Effector memory CD8-positive, alpha-beta T cell (primary cell): ENCODE data around the gene GFI1.

Source experiments
- ATAC-seq: fragments of 150-1000 bp; cut with Tn5 transposase; replicated peaks from 2 replicates; pipeline ENCODE4 v1.10.0; 2021; ENCODE audit warnings: mild to moderate bottlenecking, moderate library complexity
- DNase-seq, 3 experiments: peaks; one replicate each; pipeline ENCODE4 v3.0.0; 2021
- H3K27ac Mint-ChIP-seq, 2 donors: one replicate each; pipeline ENCODE4 v1.8.0; 2022; ENCODE audit warnings: mild to moderate bottlenecking in 2 of 2, mixed read lengths in 2 of 2, moderate library complexity in 2 of 2
- H3K27me3 Mint-ChIP-seq, 2 donors: one replicate each; pipeline ENCODE4 v1.8.0; 2022; ENCODE audit warnings: mixed read lengths in 2 of 2
- H3K36me3 Mint-ChIP-seq: one replicate; pipeline ENCODE4 v1.8.0; 2022; ENCODE audit warnings: mild to moderate bottlenecking, moderate library complexity, mixed read lengths; ENCODE audit not compliant: insufficient read depth
- H3K4me1 Mint-ChIP-seq, 2 donors: one replicate each; pipeline ENCODE4 v1.8.0; 2022; ENCODE audit warnings: low read depth in 2 of 2, mixed read lengths in 2 of 2
- H3K4me3 Mint-ChIP-seq, 2 donors: one replicate each; pipeline ENCODE4 v1.8.0; 2022; ENCODE audit warnings: mild to moderate bottlenecking in 2 of 2, mixed read lengths in 2 of 2, moderate library complexity in 2 of 2
- H3K9me3 Mint-ChIP-seq, 2 donors: one replicate each; pipeline ENCODE4 v1.8.0; 2022; ENCODE audit warnings: mixed read lengths in 2 of 2

GFI1 gene

DNA sequence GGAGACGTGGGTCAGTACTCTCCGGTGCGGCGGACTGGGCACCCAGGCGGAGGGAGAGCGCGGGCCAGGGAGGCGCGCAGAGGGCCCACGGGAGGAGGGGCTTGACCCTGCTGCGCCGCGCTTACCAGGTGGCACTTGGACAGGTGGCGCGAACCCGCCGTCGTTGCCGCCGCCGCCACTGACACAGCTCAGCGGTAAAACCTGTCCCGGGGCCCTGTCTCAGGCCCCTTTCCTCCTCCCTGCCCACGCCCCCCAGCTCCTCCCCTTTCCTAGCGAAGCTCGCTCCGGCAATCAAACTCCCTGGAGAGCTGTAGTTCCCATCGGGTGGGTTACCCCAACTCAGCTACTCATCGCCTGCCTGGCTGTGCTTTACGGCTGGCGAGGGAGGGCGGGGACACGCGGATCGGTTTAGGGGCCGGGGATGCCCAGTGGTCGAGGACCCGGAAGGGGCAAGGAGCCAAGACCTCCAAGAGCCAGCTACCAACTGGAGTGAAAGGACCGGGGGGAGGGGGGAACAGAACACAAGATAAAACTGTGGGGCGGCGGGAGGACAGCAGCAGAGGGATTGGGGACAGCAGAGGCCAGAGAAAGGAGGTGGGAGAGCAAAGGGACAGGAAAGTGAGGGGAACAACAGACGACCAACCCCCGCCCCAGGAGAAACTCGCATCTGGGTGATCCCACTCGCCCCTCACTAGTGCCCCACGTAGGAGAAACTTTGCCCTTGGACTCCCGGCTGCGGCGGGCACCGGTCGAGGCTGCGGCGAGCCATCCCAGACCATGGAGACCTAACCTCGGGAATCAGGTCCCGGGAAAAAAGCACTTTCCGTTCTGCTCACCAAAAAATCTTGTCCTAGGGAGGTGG lies 2.9 kb downstream of the GFI1 start:
- Mint-ChIP-seq H3K27ac (peak overlapping the region; percentile 95 to 96), H3K4me3 (peak overlapping the region; percentile 98), H3K27me3 (no peaks in the 10 kb centered on the region), H3K9me3 (no peaks in the 10 kb centered on the region), H3K36me3 (peaks cover 52% of the 10 kb centered on the region), H3K4me1 (peaks cover 37 to 43% of the 10 kb centered on the region in 2 donors)
- no peak for ATAC-seq
- peak in 2 of 3 experiments; percentile 21 for DNase-seq

GRCh38 chr1:92482665-92483609 lies 3.8 kb downstream of the GFI1 start:
- peak; percentile 11 for ATAC-seq
- H3K36me3 Mint-ChIP-seq = peaks cover 57% of the 10 kb centered on the region
- no peaks in the 10 kb centered on the region for H3K9me3 Mint-ChIP-seq
- peak overlapping the region; percentile 98 for H3K4me3 Mint-ChIP-seq
- H3K27me3 Mint-ChIP-seq = no peaks in the 10 kb centered on the region
- peak; percentile 27 to 38 (median 38) for DNase-seq
- peaks cover 45% of the 10 kb centered on the region in 2 donors for H3K4me1 Mint-ChIP-seq
- H3K27ac Mint-ChIP-seq = peak overlapping the region; percentile 95 to 96

DNA sequence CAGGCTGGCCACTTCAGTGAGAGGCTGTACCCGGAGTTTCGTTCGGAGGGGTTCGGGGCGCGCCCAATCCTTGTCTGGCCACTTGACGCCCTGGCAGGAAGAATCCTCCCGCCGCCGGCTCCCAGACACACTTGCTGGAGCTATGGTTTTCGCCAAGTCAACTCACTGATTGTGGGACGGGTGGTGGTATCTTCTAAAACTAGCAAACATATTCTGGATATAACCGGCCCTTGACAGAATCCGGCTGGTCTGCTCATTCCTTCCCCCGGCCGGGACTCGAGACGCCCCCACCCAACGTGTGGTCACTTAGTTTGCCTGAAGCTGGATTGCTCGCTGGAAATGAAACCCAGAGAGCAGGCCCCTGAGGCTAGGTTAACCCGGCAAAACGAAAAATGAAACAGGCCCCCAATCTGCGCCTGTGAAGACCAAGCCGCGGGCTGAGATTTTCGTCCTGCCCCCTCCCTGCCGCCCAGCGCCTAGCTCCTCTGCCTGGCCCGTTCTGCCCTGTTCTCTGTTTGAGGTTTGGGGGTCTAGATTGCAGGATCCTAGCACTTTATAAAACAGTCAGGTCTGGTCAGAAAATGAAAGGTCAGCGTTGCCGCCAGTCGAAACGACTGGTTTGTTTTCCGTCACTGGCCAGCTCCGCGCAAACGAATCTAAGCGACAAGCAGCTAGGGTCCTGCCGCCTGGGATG lies 4.6 kb downstream of the GFI1 start:
- no peaks in the 10 kb centered on the region for H3K27me3 Mint-ChIP-seq
- peak overlapping the region; percentile 98 for H3K4me3 Mint-ChIP-seq
- DNase-seq = no peak
- H3K36me3 Mint-ChIP-seq = peaks cover 60% of the 10 kb centered on the region
- H3K27ac Mint-ChIP-seq = peak overlapping the region; percentile 95 to 96
- no peak for ATAC-seq
- no peaks in the 10 kb centered on the region for H3K9me3 Mint-ChIP-seq
- peaks cover 45 to 47% of the 10 kb centered on the region in 2 donors for H3K4me1 Mint-ChIP-seq

- Mint-ChIP-seq H3K4me1 (peaks cover 47 to 52% of the 10 kb centered on the region in 2 donors), H3K4me3 (peak overlapping the region; percentile 98), H3K27me3 (no peaks in the 10 kb centered on the region), H3K36me3 (peaks cover 62% of the 10 kb centered on the region), H3K9me3 (no peaks in the 10 kb centered on the region), H3K27ac (peak overlapping the region in 1 of 2 donors; percentile 95)
- ATAC-seq (no peak), DNase-seq (no peak)
These were observed 5.2 kb downstream of the GFI1 start for GRCh38 chr1:92481599-92481925.

DNA sequence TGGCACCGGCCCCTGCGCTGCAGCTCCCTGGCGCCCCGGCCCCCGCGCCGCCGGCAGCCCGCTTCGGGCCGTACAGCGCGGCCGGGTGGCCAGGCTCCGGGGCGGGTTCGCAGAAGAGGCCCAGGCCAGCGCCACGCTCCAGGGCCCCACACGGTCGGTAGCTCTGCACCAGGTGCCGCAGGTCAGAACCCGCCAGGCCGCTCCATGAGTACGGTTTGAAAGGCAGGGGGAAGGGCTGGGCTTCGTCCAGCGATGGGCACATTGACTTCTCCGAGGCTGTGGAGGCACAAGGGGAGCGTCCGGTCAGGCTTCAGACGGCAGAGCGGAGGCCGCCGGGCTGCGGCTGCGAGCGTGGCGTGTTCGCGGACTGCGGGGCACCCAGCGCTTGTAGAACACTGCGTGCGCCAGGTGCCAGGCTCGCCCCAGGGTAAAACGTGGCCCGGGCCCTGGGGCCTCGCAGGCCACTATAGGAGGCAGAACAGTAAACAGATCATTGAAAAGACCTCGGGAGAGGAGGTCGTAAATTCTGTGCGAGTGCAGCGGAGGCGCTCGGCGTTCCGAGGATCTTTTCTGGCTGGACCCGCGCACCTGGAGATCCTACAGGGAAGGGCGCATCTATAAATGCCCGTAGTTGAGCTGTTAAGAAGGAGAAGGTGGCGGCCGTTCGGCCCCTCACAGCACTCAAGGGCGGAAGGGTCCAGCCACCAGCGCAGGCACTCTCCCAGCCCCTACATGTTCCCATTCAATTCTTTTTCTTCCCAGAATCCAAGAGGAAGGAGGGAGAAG lies 5.7 kb downstream of the GFI1 start:
- peak overlapping the region in 1 of 2 donors; percentile 95 for H3K27ac Mint-ChIP-seq
- H3K27me3 Mint-ChIP-seq = no peaks in the 10 kb centered on the region
- H3K4me1 Mint-ChIP-seq = peaks cover 52 to 57% of the 10 kb centered on the region in 2 donors

DNA sequence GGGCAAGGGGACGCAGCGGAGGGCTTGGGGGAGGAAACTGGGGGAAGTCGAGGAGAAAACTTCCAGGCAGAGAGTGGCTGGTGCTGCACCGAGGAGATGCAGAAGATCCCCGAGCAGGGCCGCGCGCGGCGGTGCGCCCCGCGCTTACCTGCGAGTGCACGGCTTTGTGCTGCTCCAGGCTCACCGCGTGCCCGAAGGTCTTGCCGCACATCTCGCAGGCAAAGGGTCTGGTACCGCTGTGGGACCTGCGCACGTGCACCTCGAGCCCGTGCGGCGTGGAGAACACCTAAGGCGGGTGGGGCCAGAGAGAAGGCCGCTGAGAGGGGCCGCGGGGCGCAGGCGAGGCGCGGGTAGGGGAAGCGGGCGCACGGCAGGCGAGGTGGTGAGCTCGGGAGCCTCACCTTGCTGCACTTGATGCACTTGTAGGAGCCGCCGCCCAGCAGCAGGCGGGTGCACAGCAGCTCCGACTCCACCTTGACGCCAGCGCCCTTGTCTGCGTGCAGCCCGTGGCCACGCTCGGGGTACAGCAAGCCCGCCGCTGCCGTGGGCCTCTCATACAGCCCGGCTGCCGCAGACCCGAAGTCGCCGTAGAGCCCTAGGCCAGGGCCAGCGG lies 6.4 kb downstream of the GFI1 start:
- DNase-seq (no peak), ATAC-seq (no peak)
- H3K4me1 Mint-ChIP-seq = peaks cover 56 to 64% of the 10 kb centered on the region in 2 donors
- no peaks in the 10 kb centered on the region for H3K9me3 Mint-ChIP-seq
- H3K27ac Mint-ChIP-seq = peak overlapping the region; percentile 89 to 92
- H3K27me3 Mint-ChIP-seq = no peaks in the 10 kb centered on the region
- H3K36me3 Mint-ChIP-seq = peaks cover 61% of the 10 kb centered on the region
- peak overlapping the region; percentile 62 to 70 for H3K4me3 Mint-ChIP-seq

More for the DNA sequence above, 5.7 kb downstream of the GFI1 start:
- Mint-ChIP-seq H3K36me3 (peaks cover 65% of the 10 kb centered on the region), H3K9me3 (no peaks in the 10 kb centered on the region), H3K4me3 (peak overlapping the region; percentile 98)
- DNase-seq (no peak), ATAC-seq (no peak)

DNA sequence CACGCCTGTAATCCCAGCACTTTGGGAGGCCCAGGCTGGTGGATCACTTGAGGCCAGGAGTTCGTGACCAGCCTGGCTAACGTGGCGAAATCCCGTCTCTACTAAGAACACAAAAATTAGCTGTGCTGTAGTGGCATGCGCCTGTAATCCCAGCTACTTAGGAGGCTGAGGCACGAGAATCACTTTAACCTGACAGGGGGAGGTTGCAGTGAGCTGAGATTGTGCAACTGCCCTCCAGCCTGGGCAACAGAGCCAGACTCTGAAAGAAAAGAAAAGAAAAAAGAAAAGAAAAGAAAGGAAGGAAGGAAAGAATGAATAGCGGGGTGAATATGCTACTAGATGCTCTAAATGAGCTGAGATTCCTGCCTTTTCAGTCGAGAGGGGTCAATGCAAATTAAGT lies 7.1 kb downstream of the GFI1 start:
- H3K4me1 Mint-ChIP-seq = peaks cover 54 to 71% of the 10 kb centered on the region in 2 donors
- H3K9me3 Mint-ChIP-seq = no peaks in the 10 kb centered on the region
- H3K36me3 Mint-ChIP-seq = peaks cover 56% of the 10 kb centered on the region
- ATAC-seq = no peak
- H3K27ac Mint-ChIP-seq = peak overlapping the region; percentile 89 to 92
- peak overlapping the region; percentile 62 to 70 for H3K4me3 Mint-ChIP-seq
- DNase-seq = no peak
- no peaks in the 10 kb centered on the region for H3K27me3 Mint-ChIP-seq

- ATAC-seq (no peak), DNase-seq (no peak)
- H3K9me3 Mint-ChIP-seq = no peaks in the 10 kb centered on the region
- peaks cover 56 to 74% of the 10 kb centered on the region in 2 donors for H3K4me1 Mint-ChIP-seq
- H3K27me3 Mint-ChIP-seq = no peaks in the 10 kb centered on the region
- peaks cover 47% of the 10 kb centered on the region for H3K36me3 Mint-ChIP-seq
- H3K4me3 Mint-ChIP-seq = peak overlapping the region; percentile 62 to 70
- peak overlapping the region; percentile 89 to 92 for H3K27ac Mint-ChIP-seq
These were observed 8.3 kb downstream of the GFI1 start for GRCh38 chr1:92478393-92478792.

GRCh38 chr1:92476071-92476631 lies 10.6 kb downstream of the GFI1 start:
- Mint-ChIP-seq H3K4me1 (peaks cover 45 to 72% of the 10 kb centered on the region in 2 donors), H3K4me3 (peak overlapping the region; percentile 4 to 43), H3K36me3 (peaks cover 34% of the 10 kb centered on the region), H3K27ac (peak overlapping the region; percentile 82 to 88), H3K27me3 (no peaks in the 10 kb centered on the region), H3K9me3 (no peaks in the 10 kb centered on the region)
- DNase-seq (peak; percentile 47 to 65 (median 52)), ATAC-seq (peak; percentile 85)

DNA sequence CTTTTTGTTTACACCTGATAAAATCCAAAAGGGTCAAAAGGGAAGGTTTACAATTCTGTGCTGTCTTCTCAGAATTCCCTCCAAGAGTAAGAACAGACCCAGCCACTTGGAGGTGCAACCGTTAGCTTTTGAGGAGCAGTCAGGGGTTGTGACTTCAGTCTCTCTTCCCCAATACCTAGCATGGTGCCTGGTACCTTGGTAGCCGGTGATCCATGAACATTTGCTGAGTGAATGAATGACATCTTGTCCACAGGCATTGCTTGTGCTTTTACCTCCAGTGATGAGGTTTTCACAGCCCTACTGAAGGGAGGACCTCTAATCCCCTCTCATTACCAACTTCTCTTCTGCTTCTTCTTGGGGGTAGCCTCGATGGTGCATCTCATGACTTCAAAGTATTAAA lies 11.7 kb downstream of the GFI1 start:
- peak overlapping the region in 1 of 2 donors; percentile 57 for H3K4me3 Mint-ChIP-seq
- peaks cover 34% of the 10 kb centered on the region for H3K36me3 Mint-ChIP-seq

GRCh38 chr1:92473781-92474495 lies 12.8 kb downstream of the GFI1 start:
- Mint-ChIP-seq H3K4me1 (peaks cover 35 to 64% of the 10 kb centered on the region in 2 donors), H3K27ac (peak overlapping the region; percentile 82 to 88), H3K9me3 (no peaks in the 10 kb centered on the region), H3K36me3 (peaks cover 27% of the 10 kb centered on the region), H3K4me3 (peak overlapping the region; percentile 55 to 57), H3K27me3 (no peaks in the 10 kb centered on the region)
- ATAC-seq = peak; percentile 10
- DNase-seq = no peak

More for the DNA sequence above, 11.7 kb downstream of the GFI1 start:
- Mint-ChIP-seq H3K27ac (peak overlapping the region; percentile 82 to 88), H3K9me3 (no peaks in the 10 kb centered on the region), H3K27me3 (no peaks in the 10 kb centered on the region), H3K4me1 (peaks cover 46 to 75% of the 10 kb centered on the region in 2 donors)
- ATAC-seq (no peak), DNase-seq (no peak)
